Activated T-helper 1 cell treated with anti-CD3 and anti-CD28 coated beads, Interleukin-2, amount 50 U/mL, for 16 hours (primary cell): Measurements from ENCODE around the gene RPL10A.

Source experiments
- DNase-seq, 2 donors: peaks; one replicate each; pipeline ENCODE4 v3.0.0-alpha.2; 2020; ENCODE audit warnings: low read depth in 1 of 2, low spot score in 1 of 2

Gene RPL10A

DNA sequence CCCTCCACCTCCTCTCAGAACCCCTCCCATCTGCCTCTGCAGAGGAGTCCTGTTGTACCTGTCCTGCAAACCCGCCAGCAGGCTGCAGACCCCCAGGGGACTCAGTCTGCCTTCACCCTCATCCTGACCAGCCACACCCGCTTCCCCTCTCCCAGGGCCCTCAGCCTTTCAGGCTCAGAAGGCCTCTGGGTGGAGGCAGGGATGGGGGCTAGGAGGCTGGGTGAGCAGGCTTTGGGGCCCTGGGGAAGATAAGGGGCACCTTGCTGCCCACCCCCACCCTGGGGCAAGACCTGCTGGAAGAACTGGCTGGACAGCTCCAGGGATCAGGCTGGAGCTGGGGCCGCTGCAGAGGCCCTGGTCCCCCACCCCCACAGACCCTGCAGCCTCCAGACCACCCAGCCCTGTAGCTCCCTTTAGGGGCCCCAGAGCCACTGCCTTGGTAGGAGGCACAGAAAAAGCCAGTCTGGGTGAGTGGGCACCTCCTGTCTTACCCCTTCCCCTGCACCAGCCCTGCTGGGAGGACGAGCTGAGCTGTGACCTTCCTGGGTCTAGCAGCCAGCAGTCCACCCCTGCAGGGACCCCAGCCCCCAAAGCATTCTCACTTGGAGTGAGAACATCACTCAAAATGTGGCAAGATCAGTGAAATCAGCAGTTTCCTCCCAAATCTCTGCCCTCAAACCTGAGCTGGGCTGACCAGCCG, 23.5 kb downstream of the RPL10A start:
- DNase-seq, result no peak

DNA sequence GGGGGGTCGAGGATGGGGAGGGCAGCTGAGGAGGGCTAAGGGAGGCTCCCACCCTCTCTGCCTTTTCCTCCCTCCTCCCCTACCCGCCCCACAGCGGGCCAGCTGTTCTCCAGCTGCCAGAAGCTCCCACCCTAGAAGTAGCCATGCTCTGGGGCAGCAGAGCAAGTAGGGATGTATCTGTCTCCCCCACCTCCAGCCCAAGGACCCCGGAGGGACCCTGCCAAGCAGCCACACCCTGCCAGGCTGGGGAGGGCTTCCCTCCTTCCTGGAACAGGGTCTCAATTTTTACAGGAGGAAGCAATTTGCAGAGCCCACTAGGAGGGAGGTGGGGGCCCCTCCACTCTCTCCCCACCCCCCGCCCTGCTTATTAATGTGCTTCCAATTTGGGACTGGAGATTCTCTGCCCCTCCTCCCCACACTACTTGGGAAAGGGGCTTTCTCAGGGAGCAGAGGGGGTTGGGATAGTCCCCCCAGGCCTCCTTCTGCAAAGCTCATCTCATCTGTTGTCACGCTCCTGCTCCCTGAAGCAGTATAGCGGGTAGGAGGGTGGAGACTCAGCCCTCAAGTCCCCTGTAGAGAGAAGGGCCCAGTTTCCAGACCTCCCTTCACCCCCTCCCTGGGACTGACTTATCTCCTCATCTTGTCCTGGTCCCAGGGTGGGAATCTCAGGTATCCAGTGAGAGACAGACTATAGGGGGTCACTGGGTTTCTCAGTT, 24.2 kb downstream of the RPL10A start:
- no peak for DNase-seq

DNA sequence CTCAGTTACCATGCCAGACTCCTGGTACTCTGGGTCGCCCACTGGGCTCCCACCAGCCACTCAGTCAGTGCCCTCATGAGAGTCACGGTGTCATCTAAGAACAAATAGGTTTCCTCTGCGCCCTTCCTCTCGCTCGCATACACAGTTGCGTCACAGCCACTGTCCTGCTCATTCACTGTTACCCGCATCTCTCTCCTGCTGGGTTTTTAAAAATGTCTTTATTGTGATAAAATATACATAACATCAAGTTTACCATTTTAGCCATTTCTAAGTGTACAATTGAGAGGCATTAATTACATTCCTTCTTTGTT, 24.7 kb downstream of the RPL10A start:
- DNase-seq, result no peak

DNA sequence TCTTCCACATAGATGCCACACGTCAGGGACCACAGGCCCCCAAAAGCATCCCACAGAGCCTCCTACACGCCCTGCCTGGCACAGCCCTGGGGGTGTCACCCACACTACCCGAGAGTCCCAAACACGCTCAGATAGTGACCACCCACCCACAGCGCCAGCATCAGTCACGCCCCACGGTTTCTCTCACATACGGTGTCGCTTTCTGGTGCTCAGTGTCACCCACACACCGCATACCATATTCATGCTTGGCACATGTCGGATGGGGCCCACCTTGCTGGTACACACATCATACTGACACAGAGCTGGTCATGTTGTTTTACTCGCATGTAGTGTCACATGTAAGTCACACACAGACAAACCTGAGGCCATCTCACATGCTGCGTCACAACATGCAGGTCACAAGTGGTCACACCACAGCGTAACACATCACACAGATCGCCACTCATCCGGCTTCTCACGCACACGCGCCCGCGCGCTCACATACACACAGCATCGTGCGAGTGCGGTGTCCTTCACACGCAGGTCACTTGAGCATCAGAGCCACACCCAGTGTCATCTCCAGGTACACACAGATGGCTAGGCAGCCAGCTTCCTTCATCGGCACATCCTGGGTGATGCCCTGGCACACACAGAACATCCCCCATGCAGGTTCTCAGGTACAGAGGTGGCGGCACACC, 25.2 kb downstream of the RPL10A start:
- no peak for DNase-seq

DNA sequence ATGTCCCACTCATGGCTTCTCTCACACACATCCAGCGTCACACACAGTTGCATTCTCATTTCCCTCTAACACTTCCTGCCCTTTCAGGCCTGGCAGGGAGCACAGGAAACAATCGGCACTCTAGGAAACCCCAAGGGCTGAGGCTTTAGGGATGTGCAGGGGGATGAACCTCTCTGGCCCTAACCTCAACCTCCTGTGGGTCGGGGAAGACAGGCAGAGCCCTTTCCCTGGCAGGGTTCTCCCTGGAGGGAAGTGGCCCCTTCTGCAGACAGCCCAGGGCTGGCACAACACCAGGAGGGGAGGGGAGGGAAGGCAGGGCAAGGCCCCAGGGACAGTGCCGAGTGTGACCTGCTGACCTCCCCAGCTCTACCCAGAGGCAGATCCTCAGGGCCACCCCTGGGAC, 26.0 kb downstream of the RPL10A start:
- DNase-seq, result no peak

DNA sequence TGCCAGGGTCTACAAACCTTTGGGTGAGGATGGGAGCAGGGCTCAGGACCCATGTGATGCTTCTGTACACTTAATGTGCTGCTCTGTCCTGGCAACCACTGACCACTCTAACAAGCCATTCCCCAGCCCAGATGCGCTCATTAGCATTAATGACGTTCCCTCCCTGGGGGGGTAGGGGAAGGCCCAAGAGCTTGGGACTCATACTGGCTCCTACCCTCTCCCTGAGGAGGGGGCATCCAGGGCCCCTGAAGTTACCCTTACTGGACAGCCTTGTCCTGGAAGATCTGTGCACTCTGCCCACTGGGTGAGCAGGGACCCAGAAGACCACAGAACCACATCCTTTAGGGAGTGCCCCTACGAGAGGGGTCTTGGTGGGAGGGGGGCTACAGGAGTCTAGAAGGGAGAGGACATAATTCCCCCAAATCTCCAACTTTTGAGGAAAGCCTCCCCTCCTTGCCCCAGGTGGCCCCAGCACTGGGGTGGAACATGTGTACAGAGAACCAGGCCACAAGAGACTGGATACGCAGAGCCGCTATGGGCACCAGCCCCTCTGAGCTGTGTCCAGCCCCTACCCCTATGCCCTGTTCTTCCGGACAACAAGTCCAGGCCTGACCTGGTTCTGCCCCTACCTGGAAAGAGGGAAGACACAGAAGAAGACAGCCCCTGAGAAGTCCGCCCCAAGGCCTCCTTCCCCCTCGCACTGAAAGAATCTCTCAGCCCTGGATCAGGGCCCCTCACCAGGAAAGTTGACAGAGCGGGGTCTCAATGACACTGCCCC, 27.2 kb downstream of the RPL10A start:
- no peak for DNase-seq

DNA sequence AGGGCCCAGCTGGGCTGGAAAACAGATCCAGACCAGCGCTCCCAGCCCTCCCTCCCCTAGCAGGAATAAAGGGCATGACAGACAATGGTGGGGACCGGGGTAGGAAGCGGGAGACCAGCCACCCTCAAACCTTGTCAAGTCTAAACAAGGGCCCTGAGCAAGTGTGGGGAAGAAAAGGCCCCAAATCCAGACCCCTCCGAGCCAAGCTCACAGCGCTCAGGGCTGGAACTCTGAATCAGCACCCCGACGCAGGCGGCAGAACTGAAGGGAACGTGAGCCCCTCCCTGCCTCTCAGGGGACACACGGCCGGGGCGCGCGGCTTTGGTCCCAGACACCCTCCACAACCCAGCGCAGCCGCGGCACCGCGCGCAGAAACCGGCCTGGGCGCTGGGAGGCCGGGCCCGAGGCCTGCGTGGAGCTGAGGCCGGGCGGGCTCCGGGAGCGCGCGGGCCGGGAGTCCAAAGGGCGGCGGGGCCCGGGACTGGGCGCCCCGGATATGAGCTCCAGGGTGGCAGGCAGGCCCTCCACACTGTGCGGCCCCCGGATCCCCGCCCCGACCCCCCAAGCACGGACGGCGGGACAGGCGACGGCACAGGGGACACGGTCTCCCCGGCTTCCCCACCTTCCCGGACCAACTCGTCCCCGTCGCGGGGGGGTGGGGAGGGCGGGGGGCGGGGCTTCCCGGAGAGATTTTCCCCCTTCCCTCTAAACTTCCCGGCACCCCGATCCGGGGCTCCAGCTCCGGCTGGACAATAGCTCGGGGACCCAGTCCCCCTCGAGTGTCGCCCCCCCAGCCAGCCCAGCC, 28.0 kb downstream of the RPL10A start:
- DNase-seq, result no peak

DNA sequence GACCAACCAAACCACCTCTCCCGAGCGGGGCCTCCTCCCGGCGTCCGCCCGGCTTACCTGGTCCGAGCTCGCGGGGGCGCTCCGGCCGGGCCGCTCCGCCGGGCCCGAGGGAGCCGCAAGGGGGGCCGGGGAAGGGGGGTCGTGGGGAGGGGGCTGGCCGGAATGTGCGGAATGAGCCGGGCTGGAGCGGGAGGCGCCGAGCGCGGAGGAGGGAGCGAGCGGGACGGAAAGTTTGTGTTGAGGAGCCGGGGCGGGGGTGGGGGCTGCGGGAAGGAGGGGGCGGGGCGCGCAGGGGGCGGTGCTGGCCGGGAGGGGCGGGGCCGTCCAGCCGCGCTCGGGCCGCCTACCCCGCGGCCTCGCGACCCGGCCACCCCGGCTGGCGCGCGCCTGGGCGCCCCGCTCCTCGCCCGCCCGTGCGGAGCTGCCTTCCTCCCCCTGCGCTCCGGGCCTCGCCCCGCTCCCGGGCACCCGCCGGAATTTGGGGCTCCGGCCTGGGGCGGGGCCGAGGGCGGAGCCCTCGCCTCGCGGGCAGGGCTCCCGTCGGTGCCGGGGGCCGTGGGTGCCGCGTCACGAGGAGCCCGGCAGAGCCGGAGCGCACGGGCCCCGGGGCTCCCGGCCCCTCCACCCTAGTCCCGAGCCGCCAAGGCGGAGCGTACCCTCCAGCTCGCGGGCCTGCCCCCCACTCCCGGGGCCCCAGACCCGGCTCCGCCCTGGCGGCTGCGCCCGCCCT, 28.8 kb downstream of the RPL10A start, which contains the start of gene TEAD3:
Gene TEAD3 (minus strand): TSS at position 239 of the 730 bp plus-strand sequence.
- DNase-seq, result peak; percentile 11 to 44

DNA sequence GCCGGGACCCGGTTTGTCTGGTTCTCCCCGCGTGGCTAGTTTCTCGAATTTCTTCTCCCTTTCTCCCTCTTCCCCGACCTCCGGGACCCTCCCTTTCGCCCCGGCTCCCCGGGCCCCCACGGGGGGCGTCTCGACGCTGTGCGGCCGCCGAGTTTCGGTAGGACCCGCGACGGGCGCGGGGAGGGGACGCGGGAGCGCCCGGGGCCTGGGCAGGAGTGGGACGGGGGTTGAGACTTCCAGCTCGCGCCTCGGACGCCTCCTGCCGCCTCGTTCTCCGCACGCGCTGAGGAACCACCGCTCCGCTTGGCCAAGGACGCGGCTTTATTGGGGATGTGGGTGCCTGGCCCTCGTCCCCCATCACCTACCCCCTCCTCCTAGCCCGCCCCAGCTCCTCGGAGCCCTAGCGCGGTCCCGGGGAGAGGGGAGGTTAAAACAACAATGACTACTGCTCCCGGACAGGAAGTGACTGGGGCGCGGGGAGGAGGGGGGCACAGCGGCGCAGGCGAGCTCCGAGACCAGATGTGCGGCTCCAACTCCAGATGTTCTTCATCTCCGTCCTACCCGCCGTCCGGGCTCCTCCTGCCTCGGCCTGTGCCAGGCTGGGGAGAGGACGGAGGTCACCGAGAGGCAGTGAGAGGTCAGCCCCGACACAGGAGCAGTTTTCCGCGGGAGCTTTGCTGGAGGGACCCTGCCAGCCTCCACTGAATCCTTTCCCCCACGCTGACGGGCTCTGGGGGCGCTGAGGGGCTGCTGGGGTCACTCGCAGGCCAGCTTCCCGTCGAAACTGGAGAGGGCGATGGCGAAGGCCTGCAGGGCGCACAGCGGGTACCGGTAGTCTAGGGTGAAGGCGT, 29.6 kb downstream of the RPL10A start:
- peak; percentile 15 to 19 for DNase-seq

DNA sequence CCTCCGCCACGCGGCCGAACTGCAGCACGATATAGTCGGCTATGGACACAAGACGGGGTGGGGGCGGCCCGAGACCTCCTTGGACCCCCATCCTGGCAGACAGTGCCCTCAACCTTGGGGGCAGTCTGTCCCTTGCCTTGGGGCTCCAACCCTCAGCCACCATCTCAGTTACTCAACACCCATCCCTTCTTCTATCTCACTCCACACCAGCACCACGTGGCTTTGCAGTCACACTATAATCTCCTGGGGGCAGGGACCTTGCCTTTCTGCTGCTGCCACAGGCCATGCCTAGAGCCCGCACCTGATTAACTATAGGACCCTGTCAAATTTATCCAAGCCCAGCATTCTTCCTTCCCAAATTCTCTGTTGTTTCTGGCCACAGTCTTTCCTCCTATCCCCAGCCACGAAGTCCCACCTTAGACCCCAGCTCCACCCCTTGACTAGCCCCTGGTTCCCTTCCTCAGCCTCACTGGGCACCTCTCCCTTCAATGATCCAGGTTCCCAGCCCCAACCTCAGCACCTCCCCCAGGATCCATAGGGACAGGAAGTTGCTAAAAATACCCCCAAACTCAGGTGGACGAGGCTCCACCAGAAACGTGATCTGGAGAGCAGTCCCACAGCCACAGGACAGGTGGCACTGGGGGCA, 30.3 kb downstream of the RPL10A start:
- DNase-seq, result no peak

DNA sequence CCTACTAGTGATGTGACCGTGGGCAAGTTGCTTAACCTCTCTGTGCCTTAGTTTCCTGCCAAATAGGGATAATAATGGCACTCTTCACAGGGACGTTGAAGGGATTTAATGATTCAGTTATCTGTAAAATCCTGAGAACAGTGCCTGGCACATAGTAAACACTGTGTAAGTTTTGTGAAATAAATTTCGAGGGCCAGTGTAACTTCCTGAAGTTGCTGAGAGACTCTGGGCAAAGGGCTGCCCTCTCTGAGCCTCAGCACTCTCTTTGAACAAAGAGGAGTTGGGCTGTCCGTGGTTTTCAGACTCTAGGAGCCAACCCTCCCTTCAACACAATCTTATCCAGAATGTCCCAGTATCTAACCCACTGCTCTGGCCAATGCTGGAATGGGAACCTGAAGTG, 31.2 kb downstream of the RPL10A start:
- no peak for DNase-seq

DNA sequence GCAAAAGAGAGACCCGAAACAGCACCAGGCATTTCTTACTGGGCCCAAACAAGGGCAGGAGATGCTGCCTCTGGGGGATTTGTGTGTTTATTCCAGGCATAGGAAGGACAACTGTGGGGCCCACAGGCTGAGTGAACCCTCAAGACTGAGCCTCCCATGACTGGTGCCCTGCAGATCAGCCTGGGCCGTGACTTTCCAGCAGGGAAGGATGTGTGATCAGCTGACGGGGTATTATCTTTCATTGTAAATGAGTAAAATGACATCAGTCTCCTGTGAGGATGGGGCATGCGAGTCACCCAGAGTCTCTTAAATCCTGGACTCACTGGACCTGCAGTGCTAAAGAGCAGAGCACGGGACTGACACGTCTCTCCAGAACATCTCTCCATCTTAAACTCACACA, 32.6 kb downstream of the RPL10A start:
- no peak for DNase-seq

DNA sequence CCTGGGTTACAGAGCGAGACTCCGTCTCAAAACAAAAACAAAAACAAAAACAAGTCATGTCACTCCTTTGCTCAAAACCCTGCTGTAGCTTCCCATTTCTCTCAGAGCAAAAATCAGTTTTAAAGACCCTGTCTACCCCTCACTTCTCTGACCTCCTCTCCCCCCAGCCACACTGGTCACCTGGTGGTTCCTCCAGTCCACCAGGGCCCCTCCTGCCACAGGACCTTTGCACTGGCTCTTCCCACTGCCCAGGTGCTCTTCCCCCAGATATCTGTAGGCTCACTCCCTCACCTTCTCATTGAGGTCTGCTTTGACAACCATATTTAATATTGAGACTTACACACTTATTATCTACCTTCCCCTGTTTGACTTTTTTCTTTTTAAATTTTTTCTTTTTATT, 33.6 kb downstream of the RPL10A start:
- no peak for DNase-seq

DNA sequence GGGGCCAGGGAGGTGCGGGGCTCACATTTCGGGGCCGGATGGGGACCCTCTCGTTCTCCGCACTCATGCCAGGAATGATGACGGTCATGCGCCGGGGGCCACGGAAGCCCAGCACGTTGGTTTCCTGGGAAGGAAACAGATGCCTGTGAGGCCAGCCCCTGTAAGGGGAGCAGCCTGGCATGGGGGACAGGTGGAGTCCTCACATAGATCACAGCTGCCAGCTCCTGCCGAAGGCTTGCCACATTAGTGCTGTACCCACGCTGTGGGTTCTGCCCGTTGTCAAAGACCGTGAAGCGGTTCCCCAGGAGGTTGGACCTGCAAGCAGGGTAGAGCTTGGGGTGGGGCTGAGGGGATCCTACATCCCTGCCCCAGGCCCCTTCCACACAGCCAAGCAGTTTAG, 35.3 kb downstream of the RPL10A start:
- no peak for DNase-seq

DNA sequence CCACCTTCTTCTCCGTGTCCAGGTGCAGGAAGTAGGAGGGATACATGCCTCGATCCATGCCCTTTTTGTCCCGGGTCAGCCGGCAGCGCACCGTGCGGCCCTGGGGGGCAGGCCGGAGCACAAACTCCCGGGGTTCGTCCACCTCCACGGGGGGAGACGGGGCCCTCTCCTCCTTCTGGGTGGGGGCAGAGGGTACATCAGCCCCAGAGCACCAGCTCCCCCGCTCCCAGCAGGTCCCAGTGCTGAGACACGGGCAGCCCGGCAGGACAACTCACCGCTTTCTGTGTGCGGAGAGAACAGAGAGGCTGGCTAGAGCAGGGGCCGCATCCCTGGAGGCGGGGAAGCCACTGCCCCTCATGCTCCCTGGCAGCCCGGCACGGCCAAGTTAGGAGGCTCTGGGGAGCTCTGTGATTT, 37.8 kb downstream of the RPL10A start:
- DNase-seq, result no peak

DNA sequence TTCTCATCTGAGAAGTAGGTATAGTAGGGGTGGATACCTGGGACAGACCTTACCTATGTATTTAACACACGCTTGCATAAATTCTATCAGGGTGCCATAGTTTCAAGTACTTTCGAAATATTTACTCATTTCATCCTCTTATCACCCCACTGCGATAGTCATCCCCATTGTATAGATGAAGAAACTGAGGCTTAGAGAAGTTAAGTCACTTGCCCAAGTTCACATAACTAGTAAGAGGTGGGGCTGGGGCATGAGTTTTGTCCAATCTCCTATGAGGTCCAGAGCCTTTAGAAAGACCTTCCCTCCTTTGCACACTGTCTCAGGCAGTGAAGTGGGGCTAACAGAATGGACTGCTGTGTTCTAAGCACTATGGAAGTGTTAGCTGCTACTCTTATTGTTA, 38.3 kb downstream of the RPL10A start:
- no peak for DNase-seq

DNA sequence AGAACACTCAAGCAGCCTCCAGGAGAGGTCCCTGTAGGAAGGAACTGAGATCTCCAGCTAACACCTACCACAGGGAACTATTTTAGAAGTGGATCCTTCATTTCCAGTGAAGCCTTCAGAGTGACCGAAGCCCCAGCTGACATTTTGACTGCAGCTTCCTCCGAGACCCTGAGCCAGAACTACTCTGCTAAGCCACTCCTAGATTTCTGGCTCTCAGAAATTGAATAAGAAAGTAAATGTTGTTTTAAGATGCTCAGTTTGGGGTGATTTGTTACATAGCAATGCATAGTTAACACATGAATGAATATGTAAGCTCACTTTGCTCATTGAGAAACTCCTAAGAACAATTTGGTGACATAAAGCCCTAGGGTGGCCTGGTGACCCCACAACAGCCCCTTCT, 39.0 kb downstream of the RPL10A start:
- no peak for DNase-seq

DNA sequence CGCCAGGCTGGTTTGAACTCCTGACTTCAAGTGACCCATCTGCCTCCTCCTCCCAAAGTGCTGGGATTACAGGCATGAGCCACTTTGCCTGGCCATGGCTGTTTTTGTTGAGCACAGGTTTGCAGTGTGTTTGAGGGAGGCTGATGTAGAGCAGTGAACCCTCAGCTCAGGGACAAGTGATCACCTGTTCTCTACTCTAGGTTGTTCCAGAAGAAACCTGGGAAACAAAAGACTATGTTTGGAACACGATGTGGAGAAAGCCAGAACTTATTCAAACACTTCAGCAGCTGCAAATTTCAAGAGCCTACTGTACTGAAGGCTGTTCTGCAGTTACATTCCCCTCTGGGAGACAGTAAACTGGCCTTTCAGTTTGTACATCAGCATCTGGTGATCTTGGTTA, 39.8 kb downstream of the RPL10A start:
- DNase-seq, result no peak

DNA sequence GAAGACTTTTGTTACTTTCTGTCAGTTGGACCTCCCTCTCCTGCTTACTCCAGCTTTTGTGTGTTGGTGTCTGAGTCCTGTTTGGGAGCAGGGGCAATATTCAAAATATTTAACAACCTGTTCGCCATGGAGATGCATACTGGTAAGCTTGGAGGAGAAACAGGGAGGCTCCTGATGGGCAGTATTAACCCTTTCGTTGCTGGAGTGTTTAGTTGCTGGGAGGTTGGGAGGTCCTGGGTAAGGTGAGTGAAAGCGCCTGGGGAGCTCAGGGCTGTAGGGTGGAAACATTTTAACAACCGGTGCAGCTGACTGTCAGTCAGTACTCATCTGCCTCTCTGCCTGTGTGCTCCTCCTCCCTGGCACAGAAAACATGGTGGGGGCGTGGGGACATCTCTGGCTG, 40.3 kb downstream of the RPL10A start:
- DNase-seq, result no peak
